HG03442 (cell line): Measurements from ENCODE around the gene LPP.
A peak's percentile ranks its signal among the peaks of the same experiment; 100 is the strongest.

Experiments
- ATAC-seq: cut with Tn5 transposase; IDR thresholded peaks from one replicate; pipeline ENCODE4 v1.9.1; 2021; ENCODE audit warnings: mild to moderate bottlenecking, moderate library complexity; ENCODE audit not compliant: unreplicated experiment

Gene LPP

GRCh38 chr3:188914552-188914951, 760.6 kb downstream of the LPP start:
- ATAC-seq: peak; percentile 47

GRCh38 chr3:188915127-188915526, 761.2 kb downstream of the LPP start:
- ATAC-seq: no peak

GRCh38 chr3:188916934-188917401, 763.0 kb downstream of the LPP start:
- ATAC-seq: peak; percentile 67

- ATAC-seq: no peak
Observed at GRCh38 chr3:188918093-188918492, 764.1 kb downstream of the LPP start.

GRCh38 chr3:188923671-188924070, 769.7 kb downstream of the LPP start:
- ATAC-seq: no peak

GRCh38 chr3:188925376-188925775, 771.4 kb downstream of the LPP start:
- no peak for ATAC-seq

GRCh38 chr3:188926111-188926510, 772.2 kb downstream of the LPP start:
- ATAC-seq: no peak

- ATAC-seq: no peak
Observed at GRCh38 chr3:188926741-188927511, 773.0 kb downstream of the LPP start.

- no peak for ATAC-seq
Observed at GRCh38 chr3:188927971-188928370, 774.0 kb downstream of the LPP start.

- ATAC-seq: no peak
Observed at GRCh38 chr3:188929137-188929536, 775.2 kb downstream of the LPP start.

- ATAC-seq: no peak
Observed at GRCh38 chr3:188931036-188931435, 777.1 kb downstream of the LPP start.

GRCh38 chr3:188931531-188931930, 777.6 kb downstream of the LPP start:
- no peak for ATAC-seq

- ATAC-seq: no peak
Observed at GRCh38 chr3:188934989-188935388, 781.0 kb downstream of the LPP start.

GRCh38 chr3:188936597-188937107, 782.7 kb downstream of the LPP start:
- no peak for ATAC-seq

GRCh38 chr3:188937389-188937788, 783.4 kb downstream of the LPP start:
- no peak for ATAC-seq

- ATAC-seq: no peak
Observed at GRCh38 chr3:188938999-188939398, 785.0 kb downstream of the LPP start.

- ATAC-seq: no peak
Observed at GRCh38 chr3:188939814-188940572, 786.0 kb downstream of the LPP start.
